Umbilical cord (tissue), 2 donors: Measurements from ENCODE around the gene PFN4. TPM values are rescaled to one million over a fixed set of nuclear protein-coding genes. Genes with fewer than 3 reads are reported as not detected.
"Not testable (repeated sequence)": the region's sequence is repeated elsewhere in the genome, so short reads cannot be mapped to it uniquely, and the experiment has no call there.

Experiments
- DNase-seq: peaks from one replicate; pipeline ENCODE4 v3.0.0-alpha.2; 2015; ENCODE audit warnings: low spot score
- total RNA-seq: library from RNA; depleted of rRNA; stranded (reverse); fragments of >200 nt; gene quantifications from one replicate; pipeline ENCODE4 v1.2.3, GENCODE V29; 2014; ENCODE audit warnings: low replicate concordance; ENCODE audit not compliant: insufficient read depth

Gene PFN4
- total RNA-seq, 1 donor from 2014 or later = not detected

GRCh38 chr2:24111407-24111901 lies 11.7 kb downstream of the PFN4 start:
- DNase-seq = no peak

GRCh38 chr2:24110660-24111303 lies 12.4 kb downstream of the PFN4 start:
- DNase-seq = no peak

- not testable (repeated sequence) for DNase-seq
These were observed 13.7 kb downstream of the PFN4 start for GRCh38 chr2:24109431-24109830.

GRCh38 chr2:24107336-24107735 lies 15.8 kb downstream of the PFN4 start:
- DNase-seq = no peak

- DNase-seq = no peak
These were observed 16.3 kb downstream of the PFN4 start for GRCh38 chr2:24106786-24107185.

GRCh38 chr2:24105816-24106215 lies 17.3 kb downstream of the PFN4 start:
- DNase-seq = no peak

- no peak for DNase-seq
These were observed 18.2 kb downstream of the PFN4 start for GRCh38 chr2:24104906-24105305.

GRCh38 chr2:24104110-24104650 lies 19.0 kb downstream of the PFN4 start:
- DNase-seq = no peak

- DNase-seq = no peak
These were observed 20.5 kb downstream of the PFN4 start for GRCh38 chr2:24102677-24103076.

- no peak for DNase-seq
These were observed 21.1 kb downstream of the PFN4 start for GRCh38 chr2:24101992-24102391.

GRCh38 chr2:24100732-24101131 lies 22.4 kb downstream of the PFN4 start:
- DNase-seq = not testable (repeated sequence)

- not testable (repeated sequence) for DNase-seq
These were observed 27.9 kb downstream of the PFN4 start for GRCh38 chr2:24095171-24095677.

- not testable (repeated sequence) for DNase-seq
These were observed 29.9 kb downstream of the PFN4 start for GRCh38 chr2:24093270-24093669.

GRCh38 chr2:24088821-24089359 lies 34.2 kb downstream of the PFN4 start:
- DNase-seq = no peak

- DNase-seq = no peak
These were observed 36.1 kb downstream of the PFN4 start for GRCh38 chr2:24087032-24087431.

- no peak for DNase-seq
These were observed 36.9 kb downstream of the PFN4 start for GRCh38 chr2:24086241-24086640.

GRCh38 chr2:24085200-24085489 lies 38.0 kb downstream of the PFN4 start:
- DNase-seq = no peak

GRCh38 chr2:24084386-24085199 lies 38.5 kb downstream of the PFN4 start, which contains the start of gene TP53I3:
TSS of gene TP53I3 (minus strand) at chr2:24084834. CDS start at chr2:24084326, 508 bp downstream.
- DNase-seq = peak; percentile 94

GRCh38 chr2:24083567-24084385 lies 39.4 kb downstream of the PFN4 start:
- peak; percentile 94 for DNase-seq

GRCh38 chr2:24082787-24083566 lies 40.2 kb downstream of the PFN4 start:
- DNase-seq = no peak

- DNase-seq = no peak
These were observed 42.4 kb downstream of the PFN4 start for GRCh38 chr2:24080701-24081100.
